Measurements from ENCODE around the gene SLC25A1.
A peak's percentile ranks its signal among the peaks of the same experiment; 100 is the strongest.
"Not testable (repeated sequence)": the region's sequence is repeated elsewhere in the genome, so short reads cannot be mapped to it uniquely, and the experiment has no call there.

The SLC25A1 gene

DNA sequence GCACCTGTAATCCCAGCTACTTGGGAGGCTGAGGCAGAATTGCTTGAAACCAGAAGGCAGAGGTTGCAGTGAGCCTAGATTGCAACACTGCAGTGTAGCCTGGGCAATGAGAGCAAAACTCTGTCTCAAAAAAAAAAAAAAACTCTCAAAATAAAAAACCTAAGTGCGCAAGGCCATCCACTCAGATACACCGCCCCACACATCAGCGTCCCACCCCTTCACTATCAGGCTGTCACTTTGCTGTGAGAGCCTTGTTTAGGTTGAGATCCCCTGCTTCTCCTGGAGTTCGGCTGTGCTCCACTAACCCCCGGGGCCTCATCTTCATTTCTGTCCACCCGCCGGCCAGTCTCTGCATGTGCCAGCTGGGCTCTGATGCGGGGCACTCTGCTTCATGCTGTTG is 12.1 kb downstream of the SLC25A1 start:
- no peak for DNase-seq (ENCODE audit: low read depth in 2 of 2)

GRCh38 chr22:19164425-19164824 is 14.1 kb downstream of the SLC25A1 start:
- DNase-seq (ENCODE audit: low read depth in 2 of 2) = no peak

DNA sequence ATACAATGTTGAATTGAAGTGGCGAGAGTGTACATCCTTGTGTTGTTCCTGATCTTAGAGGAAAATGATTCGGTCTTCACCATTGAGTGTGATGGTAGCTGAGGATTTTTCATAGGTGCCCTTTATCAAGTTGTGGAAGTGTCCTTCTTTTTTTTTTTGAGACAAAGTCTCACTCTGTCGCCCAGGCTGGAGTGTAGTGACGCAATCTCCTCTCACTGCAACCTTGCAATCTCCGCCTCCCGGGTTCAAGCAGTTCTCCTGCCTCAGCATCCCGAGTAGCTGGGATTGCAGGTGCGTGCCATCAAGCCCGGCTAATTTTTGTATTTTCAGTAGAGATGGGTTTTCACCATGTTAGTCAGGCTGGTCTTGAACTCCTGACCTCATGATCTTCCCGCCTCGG is 19.9 kb downstream of the SLC25A1 start:
- not testable (repeated sequence) for DNase-seq (ENCODE audit: low read depth in 2 of 2)

DNA sequence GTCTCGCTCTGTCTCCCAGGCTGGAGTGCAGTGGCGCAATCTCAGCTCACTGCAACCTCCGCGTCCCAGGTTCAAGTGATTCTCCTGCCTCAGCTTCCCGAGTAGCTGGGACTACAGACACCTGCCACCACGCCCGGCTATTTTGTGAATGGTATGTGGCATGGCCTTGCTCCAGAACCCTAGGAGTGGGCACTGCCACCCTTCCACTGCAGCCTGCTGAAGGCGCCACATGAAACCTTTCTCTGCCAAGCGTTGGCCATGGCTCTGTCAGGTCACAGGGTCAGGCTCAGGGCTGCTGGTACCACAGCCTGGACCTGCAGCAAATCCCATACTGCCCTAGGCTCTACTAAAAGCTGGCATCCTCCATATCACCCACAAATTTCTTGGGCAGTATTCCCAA is 22.4 kb downstream of the SLC25A1 start:
- DNase-seq (ENCODE audit: low read depth in 2 of 2) = not testable (repeated sequence)

- DNase-seq (ENCODE audit: low read depth in 2 of 2) = no peak
These were observed 25.3 kb downstream of the SLC25A1 start for GRCh38 chr22:19152942-19153883.

DNA sequence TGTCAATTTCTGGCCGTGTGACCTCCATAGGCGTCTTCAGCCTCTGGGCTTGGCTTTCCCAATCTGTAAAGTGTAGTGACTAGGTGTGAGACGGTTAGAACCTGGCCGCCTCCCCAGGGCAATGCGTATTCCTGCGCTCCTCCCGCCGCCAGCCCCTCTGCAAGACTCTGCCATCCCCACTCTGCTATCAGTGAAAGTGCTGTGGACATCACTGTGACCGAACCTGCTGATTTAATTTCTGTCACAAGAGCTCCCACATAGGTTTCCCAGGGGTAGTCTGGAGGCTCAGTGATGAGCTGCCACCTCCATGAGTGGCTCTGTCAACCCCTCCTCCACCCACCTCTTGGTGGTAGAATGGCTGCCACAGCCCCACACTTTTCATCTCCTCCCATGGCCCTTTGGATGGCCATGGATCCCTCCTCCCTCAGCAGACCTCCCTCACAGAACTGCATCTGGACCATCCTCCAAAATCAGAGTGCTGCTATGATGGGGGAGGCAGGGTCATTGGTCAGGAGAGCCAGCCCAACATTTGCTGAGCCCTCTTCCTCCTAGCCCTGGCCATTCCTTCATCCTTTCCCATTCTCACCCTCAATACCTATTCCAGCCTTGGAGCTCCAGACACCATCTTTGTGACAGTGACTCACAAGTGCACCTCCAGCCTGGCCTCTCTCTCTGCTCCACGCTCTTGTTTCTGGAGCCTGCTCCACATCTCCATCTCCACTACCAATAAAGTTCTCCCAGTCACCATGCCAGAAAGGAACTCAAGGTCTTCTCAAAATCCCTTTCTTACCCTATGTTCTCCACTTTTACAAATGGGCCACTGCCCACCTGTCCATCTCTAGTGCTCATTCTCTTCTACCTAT is 27.0 kb downstream of the SLC25A1 start:
- no peak for DNase-seq (ENCODE audit: low read depth in 2 of 2)

DNA sequence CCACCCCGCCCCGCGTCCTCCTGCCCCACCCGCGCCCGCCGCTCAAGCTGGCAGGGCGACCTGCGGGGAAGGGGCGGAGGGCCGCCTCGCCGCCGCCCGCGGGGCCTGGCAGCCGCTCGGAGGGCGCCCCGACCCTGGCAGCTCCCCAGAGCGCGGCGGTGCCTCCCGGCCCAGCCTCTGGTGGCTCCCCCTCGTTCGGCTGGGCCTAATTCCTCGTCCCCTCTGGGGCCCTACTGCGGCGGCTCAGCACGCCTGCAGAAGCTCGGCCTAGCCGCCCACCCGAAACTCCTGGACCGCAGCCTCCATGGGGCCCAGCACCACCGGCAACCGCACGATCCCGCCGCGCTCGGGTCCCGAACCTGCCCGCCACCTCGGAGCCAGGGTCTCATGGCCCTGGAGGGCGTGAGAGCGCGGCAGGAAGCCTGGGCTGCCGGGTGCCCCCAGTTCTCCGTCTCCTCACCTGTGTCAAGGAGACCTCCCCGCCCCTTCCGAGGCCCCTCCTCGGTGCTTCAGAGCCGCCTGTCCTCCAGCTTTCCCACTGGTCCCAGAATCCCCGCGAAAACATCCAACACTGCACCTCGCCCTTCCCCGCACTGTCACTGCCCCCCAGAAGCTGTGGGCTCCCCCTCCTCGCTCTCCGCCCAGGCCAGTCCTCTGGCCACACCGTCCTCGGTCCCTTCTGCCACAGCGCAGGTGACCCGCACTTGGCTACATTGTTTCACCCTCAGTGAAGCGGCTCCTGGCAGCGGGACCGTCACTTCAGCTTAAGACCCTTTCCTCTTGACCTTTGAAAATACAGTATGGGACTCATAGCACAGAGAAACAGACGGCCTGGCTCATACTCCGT is 27.8 kb downstream of the SLC25A1 start:
- no peak for DNase-seq (ENCODE audit: low read depth in 2 of 2)

- DNase-seq (ENCODE audit: low read depth in 2 of 2) = no peak
These were observed 28.5 kb downstream of the SLC25A1 start, which contains the start of gene GSC2 for GRCh38 chr22:19149991-19150390. Gene GSC2, minus strand, starts transcription at chr22:19150292. Its CDS starts 9 bp downstream, at chr22:19150283.

DNA sequence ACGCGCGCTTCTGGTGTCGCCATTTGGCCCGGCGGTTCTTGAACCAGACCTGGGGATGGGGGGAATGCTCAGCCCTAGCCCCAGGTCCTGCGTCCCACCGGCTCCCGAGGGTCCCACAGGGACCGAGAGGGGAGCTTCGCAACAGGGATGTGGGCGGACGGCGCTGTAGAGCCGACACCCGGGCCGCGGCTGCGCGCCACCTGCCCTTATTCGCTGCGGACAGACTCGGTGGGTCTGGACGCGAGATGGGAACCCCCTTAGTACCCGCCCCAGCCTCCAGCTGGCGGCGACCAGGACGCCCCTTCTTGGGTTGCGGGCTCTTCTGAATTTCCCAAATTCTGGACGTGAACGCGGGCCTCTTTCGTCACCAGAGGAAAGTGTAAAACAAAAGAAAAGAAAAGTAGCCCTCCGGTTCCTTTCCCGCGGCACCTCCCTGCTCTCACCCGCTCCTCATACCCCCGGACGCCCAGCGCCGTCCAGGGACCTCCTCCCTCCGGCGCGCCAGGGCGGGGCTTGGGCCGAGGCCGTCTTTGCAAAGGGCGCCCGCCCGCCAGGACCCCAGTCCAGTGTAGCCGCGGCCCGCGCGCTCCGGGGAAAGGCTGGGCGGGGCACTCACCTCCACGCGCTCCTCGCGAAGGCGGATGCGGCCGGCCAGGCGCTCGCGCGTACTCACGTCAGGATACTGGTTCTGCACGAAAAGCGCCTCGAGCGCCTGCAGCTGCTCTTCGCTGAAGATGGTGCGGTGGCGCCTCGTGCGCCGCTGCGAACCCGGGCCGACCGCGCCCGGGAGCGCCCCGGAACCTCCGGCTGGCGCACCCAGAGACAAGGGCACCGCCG is 29.3 kb downstream of the SLC25A1 start:
- DNase-seq (ENCODE audit: low read depth in 2 of 2) = no peak

GRCh38 chr22:19148417-19149046 is 30.0 kb downstream of the SLC25A1 start:
- DNase-seq (ENCODE audit: low read depth in 2 of 2) = no peak

DNA sequence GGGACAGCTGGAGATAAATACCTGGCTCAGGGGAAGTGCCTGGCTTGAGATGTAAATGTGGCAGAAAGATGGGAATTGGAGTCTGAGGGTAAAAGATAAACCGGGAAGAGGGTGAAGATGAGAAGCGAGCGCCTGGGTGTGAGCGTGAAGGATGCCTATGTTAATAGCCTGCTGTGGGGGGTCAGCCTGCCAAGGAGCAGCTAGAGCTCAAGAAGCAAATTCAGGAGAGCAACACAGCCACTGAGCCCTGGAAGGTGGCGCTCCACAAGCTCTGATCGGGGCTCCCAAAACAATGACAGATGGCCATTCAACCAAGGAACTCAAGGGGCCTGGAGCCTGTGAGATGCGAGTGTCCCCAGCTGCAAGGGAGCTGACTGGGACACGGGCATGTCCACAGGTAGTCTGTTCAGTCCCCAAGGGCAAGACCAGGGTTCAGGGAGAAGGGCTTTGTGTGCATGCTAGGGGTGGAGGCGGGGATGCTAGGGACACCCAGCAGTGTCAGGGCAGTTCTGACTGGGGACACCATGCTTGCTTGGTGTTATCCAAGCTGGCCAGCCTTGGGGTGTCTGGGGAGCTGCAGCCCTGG is 31.2 kb downstream of the SLC25A1 start:
- DNase-seq (ENCODE audit: low read depth in 2 of 2) = no peak

DNA sequence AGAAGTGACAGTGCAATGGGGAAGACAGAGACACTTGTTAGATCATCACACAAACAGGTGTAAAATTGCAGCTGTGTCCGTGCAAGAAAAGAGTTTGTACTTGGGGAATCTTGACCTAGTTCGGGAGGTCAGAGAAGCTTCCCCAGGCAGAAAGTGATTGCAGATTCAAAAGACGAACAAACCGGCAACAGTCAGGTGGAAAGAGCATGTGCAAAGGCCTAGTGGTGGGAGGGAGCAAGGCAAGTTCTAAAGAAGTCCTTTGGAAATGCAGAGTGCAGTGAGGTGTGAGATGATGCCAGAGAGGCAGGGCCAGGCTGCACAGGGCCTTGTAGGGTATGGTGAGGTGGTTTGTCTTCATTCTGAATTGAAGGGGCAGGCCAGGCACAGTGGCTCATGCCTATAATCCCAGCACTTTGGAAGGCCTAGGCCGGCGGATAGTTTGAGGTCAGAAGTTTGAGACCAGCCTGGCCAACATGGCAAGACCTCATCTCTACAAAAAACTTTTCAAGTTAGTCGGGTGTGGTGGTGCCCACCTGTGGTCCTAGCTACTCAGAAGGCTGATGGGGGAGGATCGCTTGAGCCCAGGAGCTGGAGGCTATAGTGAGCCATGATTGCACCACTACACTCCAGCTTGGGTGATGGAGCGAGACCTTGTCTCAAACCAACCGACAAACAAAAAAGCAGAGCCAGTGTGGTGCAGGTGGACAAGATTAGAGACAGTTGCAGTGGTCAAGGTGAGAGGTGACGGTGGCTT is 32.1 kb downstream of the SLC25A1 start:
- DNase-seq (ENCODE audit: low read depth in 2 of 2) = no peak

- peak in 1 of 2 donors; percentile 30 for DNase-seq (ENCODE audit: low read depth in 2 of 2)
These were observed 34.6 kb downstream of the SLC25A1 start for GRCh38 chr22:19143967-19144400.

- DNase-seq (ENCODE audit: low read depth in 2 of 2) = no peak
These were observed 35.3 kb downstream of the SLC25A1 start for GRCh38 chr22:19143212-19143611.

- no peak for DNase-seq (ENCODE audit: low read depth in 2 of 2)
These were observed 36.1 kb downstream of the SLC25A1 start for GRCh38 chr22:19142394-19142793.

GRCh38 chr22:19139974-19140373 is 38.6 kb downstream of the SLC25A1 start:
- no peak for DNase-seq (ENCODE audit: low read depth in 2 of 2)

- no peak for DNase-seq (ENCODE audit: low read depth in 2 of 2)
These were observed 39.6 kb downstream of the SLC25A1 start for GRCh38 chr22:19139001-19139356.

- DNase-seq (ENCODE audit: low read depth in 2 of 2) = no peak
These were observed 40.1 kb downstream of the SLC25A1 start for GRCh38 chr22:19138217-19139000.

Data from stimulated activated CD8-positive, alpha-beta memory T cell treated with anti-CD3 and anti-CD28 coated beads, Interleukin-7, amount 100 ng/mL, for 4 hours (primary cell).